K562 (cell line): Measurements from ENCODE around the gene GRIK2.

Source experiments
- BCLAF1 ChIP-seq, 2 experiments: fragments of 450-650 bp in 1 of 2; IDR thresholded peaks; 2 replicates each; pipeline ENCODE4 v1.6.1; 2011 to 2017; ENCODE audit warnings: low read depth in 2 of 2, antibody characterized with exemption in 1 of 2, borderline replicate concordance in 1 of 2, low read length in 1 of 2, mild to moderate bottlenecking in 1 of 2, mixed read lengths in 1 of 2; ENCODE audit not compliant: control insufficient read depth in 1 of 2
- CTCF ChIP-seq, 3 experiments: IDR thresholded peaks in 2 of 3; conservative IDR thresholded peaks in 1 of 3; 2 replicates each; pipeline ENCODE4 v1.5.1; 2011 to 2012; ENCODE audit warnings: low read length in 3 of 3, mild to moderate bottlenecking in 3 of 3, control low read depth in 2 of 3, improper control_type of control experiment in 1 of 3, inconsistent platforms in 1 of 3, low read depth in 1 of 3, mixed read lengths in 1 of 3, moderate library complexity in 1 of 3; ENCODE audit not compliant: insufficient read depth in 2 of 3
- ERF ChIP-seq: fragments of 450-650 bp; formaldehyde crosslinking; IDR thresholded peaks from 2 replicates; pipeline ENCODE4 v1.4.0; 2020; ENCODE audit warnings: mild to moderate bottlenecking, mixed read lengths
- FOXK1 ChIP-seq: sonication (generic); formaldehyde crosslinking; IDR thresholded peaks from 2 replicates; pipeline ENCODE4 v1.8.0; 2022; ENCODE audit warnings: missing genetic modification reagents, mild to moderate bottlenecking, borderline replicate concordance
- MAFG ChIP-seq: fragments of 450-650 bp; conservative IDR thresholded peaks from 2 replicates; pipeline ENCODE4 v1.6.1; 2016; ENCODE audit warnings: missing genetic modification characterization, missing compliant biosample characterization
- NR3C1 ChIP-seq: sonication (generic); formaldehyde crosslinking; IDR thresholded peaks from 2 replicates; pipeline ENCODE4 v1.8.1; 2022; ENCODE audit warnings: missing genetic modification reagents
- RBM17 ChIP-seq: fragments of 200-400 bp; formaldehyde crosslinking; IDR thresholded peaks from 2 replicates; pipeline ENCODE4 v1.6.1; 2017; ENCODE audit warnings: low read depth, mild to moderate bottlenecking, low read length, borderline replicate concordance
- RERE ChIP-seq: sonication (generic); formaldehyde crosslinking; IDR thresholded peaks from 2 replicates; pipeline ENCODE4 v1.8.0; 2023; ENCODE audit warnings: missing genetic modification reagents, mild to moderate bottlenecking, borderline replicate concordance

- TF ChIP-seq CTCF (IDR thresholded peaks at IDR 0.05 in 2 of 3, conservative IDR thresholded peaks at IDR 0.05 in 1 of 3; ENCODE audit: insufficient read depth in 2 of 3, low read depth in 1 of 3, low read length in 3 of 3) (no peak), MAFG (tag) (no peak), RBM17 (no peak), ERF (no peak), RERE (no peak), BCLAF1 (IDR thresholded peaks at IDR 0.05; ENCODE audit: borderline replicate concordance in 1 of 2, control insufficient read depth in 1 of 2, low read depth in 2 of 2, low read length in 1 of 2) (no peak), NR3C1 (CRISPR knock-in tag) (no peak), FOXK1 (CRISPR knock-in tag) (no peak)
These were observed 39.6 kb downstream of the GRIK2 start for GRCh38 chr6:101433141-101433540.
